IMR-90 (cell line): ENCODE measurements around the gene MS4A4E. TPM values are rescaled to one million over a fixed set of nuclear protein-coding genes. Genes with fewer than 3 reads are reported as not detected.

Experiments
- ATAC-seq: fragments of 200-7000 bp; cut with Tn5 transposase; 2 replicates; pipeline ENCODE4 v1.9.1; 2020; ENCODE audit warnings: low read depth, mild to moderate bottlenecking, moderate library complexity
- BruUV-seq: library from RNA; stranded (reverse); fragments of 400-500 nt; replicated peaks from 2 replicates; lab custom pipeline; 2021; lab: Mats Ljungman, UMichigan
- CTCF ChIA-PET: fragments of 300-600 bp; formaldehyde crosslinking; extraction: SDS; loops from one replicate; lab custom pipeline; 2021; ENCODE audit warnings: antibody characterized with exemption; lab: Yijun Ruan, JAX
- POLR2A ChIA-PET: fragments of 300-600 bp; sonication (Branson Sonifier 250); formaldehyde crosslinking; loops from one replicate; lab custom pipeline; 2022; ENCODE audit warnings: antibody characterized with exemption; ENCODE audit not compliant: unreplicated experiment; lab: Charles Lee
- DNase-seq: peaks from one replicate; pipeline ENCODE4 v3.0.0; 2013
- H2AFZ ChIP-seq: replicated peaks from 2 replicates; pipeline ENCODE3; 2013; ENCODE audit warnings: low read length, mild to moderate bottlenecking; ENCODE audit not compliant: poor library complexity
- H2AK5ac ChIP-seq: 2 replicates; pipeline ENCODE4 v1.6.1; 2013; ENCODE audit warnings: low read depth, low read length, inconsistent platforms
- H2AK9ac ChIP-seq: replicated peaks from 2 replicates; pipeline ENCODE3; 2013; ENCODE audit warnings: mild to moderate bottlenecking, low read depth, low read length, moderate library complexity; ENCODE audit not compliant: poor library complexity
- H2BK120ac ChIP-seq: 2 replicates; pipeline ENCODE4 v1.6.1; 2013; ENCODE audit warnings: low read depth, low read length, inconsistent platforms
- H2BK15ac ChIP-seq: 3 replicates; pipeline ENCODE4 v1.6.1; 2013; ENCODE audit warnings: low read depth, low read length, inconsistent platforms
- H2BK20ac ChIP-seq: 2 replicates; pipeline ENCODE4 v1.6.1; 2013; ENCODE audit warnings: low read depth, mild to moderate bottlenecking, inconsistent platforms, low read length, moderate library complexity
- H2BK5ac ChIP-seq: 2 replicates; pipeline ENCODE4 v1.6.1; 2013; ENCODE audit warnings: mild to moderate bottlenecking, low read depth, low read length, inconsistent platforms; ENCODE audit not compliant: poor library complexity, severe bottlenecking
- H3K14ac ChIP-seq: replicated peaks from 2 replicates; pipeline ENCODE4 v1.6.1; 2013; ENCODE audit warnings: low read depth, low read length, inconsistent platforms
- H3K18ac ChIP-seq: 2 replicates; pipeline ENCODE4 v1.6.1; 2013; ENCODE audit warnings: low read depth, low read length, control low read depth
- H3K23ac ChIP-seq: 2 replicates; pipeline ENCODE4 v1.6.1; 2013; ENCODE audit warnings: low read depth, low read length, inconsistent platforms
- H3K27ac ChIP-seq: 2 replicates; pipeline ENCODE4 v1.5.1; 2013; ENCODE audit warnings: mild to moderate bottlenecking, control low read depth, low read length; ENCODE audit not compliant: insufficient read depth
- H3K27me3 ChIP-seq: 2 replicates; pipeline ENCODE4 v1.6.1; 2013; ENCODE audit warnings: low read length; ENCODE audit not compliant: control insufficient read depth, insufficient read depth
- H3K36me3 ChIP-seq: 2 replicates; pipeline ENCODE4 v1.6.1; 2013; ENCODE audit warnings: low read length, mixed read lengths; ENCODE audit not compliant: control insufficient read depth, insufficient read depth
- H3K4ac ChIP-seq: 2 replicates; pipeline ENCODE4 v1.6.1; 2013; ENCODE audit warnings: low read depth, low read length, inconsistent platforms
- H3K4me1 ChIP-seq: 2 replicates; pipeline ENCODE4 v1.6.1; 2013; ENCODE audit warnings: low read length, mixed read lengths; ENCODE audit not compliant: control insufficient read depth, insufficient read depth
- H3K4me2 ChIP-seq: 2 replicates; pipeline ENCODE4 v1.6.1; 2013; ENCODE audit warnings: low read depth, mild to moderate bottlenecking, control low read depth, low read length, moderate library complexity
- H3K4me3 ChIP-seq: 2 replicates; pipeline ENCODE4 v1.5.1; 2013; ENCODE audit warnings: low read depth, mild to moderate bottlenecking, control low read depth, low read length, moderate library complexity; ENCODE audit not compliant: insufficient read depth
- H3K56ac ChIP-seq: 2 replicates; pipeline ENCODE4 v1.6.1; 2013; ENCODE audit warnings: low read length, inconsistent platforms; ENCODE audit not compliant: insufficient read depth; ENCODE audit errors: extremely low read depth
- H3K79me1 ChIP-seq, 2 experiments: 2 replicates each; pipeline ENCODE4 v1.6.1; 2013; ENCODE audit warnings: low read length in 2 of 2, inconsistent platforms in 1 of 2, low read depth in 1 of 2
- H3K9ac ChIP-seq: 2 replicates; pipeline ENCODE4 v1.6.1; 2013; ENCODE audit warnings: low read depth, low read length, control low read depth
- H3K9me1 ChIP-seq: 2 replicates; pipeline ENCODE4 v1.6.1; 2013; ENCODE audit warnings: low read length, inconsistent platforms; ENCODE audit not compliant: insufficient read depth
- H3K9me3 ChIP-seq: 2 replicates; pipeline ENCODE4 v1.6.1; 2013; ENCODE audit warnings: low read length; ENCODE audit not compliant: control insufficient read depth, insufficient read depth
- H4K20me1 ChIP-seq: 2 replicates; pipeline ENCODE4 v1.6.1; 2013; ENCODE audit warnings: low read length, inconsistent platforms; ENCODE audit not compliant: insufficient read depth
- H4K5ac ChIP-seq: 2 replicates; pipeline ENCODE4 v1.6.1; 2013; ENCODE audit warnings: mild to moderate bottlenecking, low read depth, low read length, control low read depth
- H4K8ac ChIP-seq, 2 experiments: 2 replicates each; pipeline ENCODE4 v1.6.1; 2013; ENCODE audit warnings: low read depth in 2 of 2, low read length in 2 of 2, control low read depth in 1 of 2, inconsistent platforms in 1 of 2
- H4K91ac ChIP-seq: 2 replicates; pipeline ENCODE4 v1.6.1; 2013; ENCODE audit warnings: low read depth, low read length, inconsistent platforms; ENCODE audit not compliant: insufficient read depth
- CHD1 ChIP-seq: IDR thresholded peaks from 2 replicates; pipeline ENCODE4 v1.6.1; 2012; ENCODE audit warnings: low read depth, low read length, improper control_type of control experiment
- ELK1 ChIP-seq: fragments of 150-350 bp; IDR thresholded peaks from 2 replicates; pipeline ENCODE4 v1.6.1; 2016; ENCODE audit warnings: low read depth, mild to moderate bottlenecking, low read length, moderate library complexity, borderline replicate concordance
- MAFK ChIP-seq: IDR thresholded peaks from 2 replicates; pipeline ENCODE4 v1.6.1; 2012; ENCODE audit warnings: low read depth, low read length, improper control_type of control experiment
- POLR2A ChIP-seq: IDR thresholded peaks from 2 replicates; pipeline ENCODE4 v1.6.1; 2012; ENCODE audit warnings: mild to moderate bottlenecking, low read depth, low read length
- RAD21 ChIP-seq: IDR thresholded peaks from 2 replicates; pipeline ENCODE4 v1.6.1; 2012; ENCODE audit warnings: low read length, improper control_type of control experiment
- RCOR1 ChIP-seq: IDR thresholded peaks from 2 replicates; pipeline ENCODE4 v1.6.1; 2012; ENCODE audit warnings: mild to moderate bottlenecking, low read length, improper control_type of control experiment; ENCODE audit not compliant: insufficient replicate concordance
- SMC3 ChIP-seq: fragments of 150-350 bp; IDR thresholded peaks from 2 replicates; pipeline ENCODE4 v1.6.1; 2016; ENCODE audit warnings: low read depth, mild to moderate bottlenecking, antibody characterized with exemption, low read length, moderate library complexity
- whole genome bisulfite sequencing, 2 experiments: methylation state at CpG; one replicate each; pipeline versions ENCODE4 v1.1.5 to v1.1.7; 2013; ENCODE audit warnings: missing lambda C conversion rate in 2 of 2; ENCODE audit not compliant: insufficient read length in 1 of 2; ENCODE audit errors: extremely low coverage in 2 of 2; 5-methylcytosine and 5-hydroxymethylcytosine counted together
- dilution Hi-C: fragments of 300-500 bp; cut with HindIII; formaldehyde crosslinking; loops from one replicate; pipeline ENCODE4 v1.14.3; 2018; ENCODE audit warnings: low sequenced_read_pairs; ENCODE audit not compliant: unreplicated experiment
- in situ Hi-C: fragments of 300-500 bp; cut with MboI; formaldehyde crosslinking; loops from 3 replicates; pipeline ENCODE4 v1.14.3; 2019; ENCODE audit warnings: low sequenced_read_pairs, inconsistent platforms, mixed read lengths
- intact Hi-C: fragments of 100-400 bp; cut with micrococcal nuclease; formaldehyde crosslinking; loops from 2 replicates; pipeline ENCODE4 v1.10.0; 2022
- polyA plus RNA-seq, 3 experiments: library from polyadenylated mRNA; depleted of rRNA; stranded (reverse); fragments of >200 nt; gene quantifications; 2 replicates each; pipeline ENCODE4 v1.2.3, GENCODE V29; 2012; ENCODE audit warnings: low replicate concordance in 1 of 3
- total RNA-seq: library from RNA; depleted of rRNA; stranded (reverse); fragments of >200 nt; gene quantifications from 2 replicates; pipeline ENCODE4 v1.2.3, GENCODE V29; 2012

The MS4A4E gene
- total and polyA plus RNA-seq, 2 of the 4 experiments (the other 2 are of a cell fraction), result not detected

DNA sequence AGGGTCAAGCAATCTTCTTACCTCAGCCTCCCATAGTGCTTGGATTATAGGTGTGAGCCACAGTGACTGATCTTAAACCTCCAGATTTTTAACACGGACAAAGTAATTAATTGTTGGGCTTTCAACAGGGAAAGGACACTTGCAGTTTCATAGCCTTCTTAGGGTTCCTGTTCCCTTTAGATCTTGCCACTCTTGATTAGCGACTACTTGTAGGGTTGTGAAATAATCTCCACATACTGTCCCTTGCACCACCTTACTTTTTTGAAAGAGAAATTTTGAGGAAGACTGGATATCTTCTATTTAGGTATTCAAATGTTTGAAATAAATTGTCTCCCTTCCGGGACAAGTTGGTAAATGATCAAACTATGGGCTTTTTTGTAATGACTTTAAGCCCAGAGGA is 7.6 kb downstream of the MS4A4E start:
- ATAC-seq, result no peak
- H2BK20ac ChIP-seq, result no peak overlapping the region
- TF ChIP-seq MAFK (no peak), CHD1 (no peak), RAD21 (no peak), SMC3 (no peak), ELK1 (no peak), RCOR1 (no peak), POLR2A (no peak)
- H3K79me1 ChIP-seq, result no peaks in the 10 kb centered on the region
- H3K18ac ChIP-seq, result no peak overlapping the region
- H3K27me3 ChIP-seq, result no peaks in the 10 kb centered on the region
- no peak overlapping the region for H3K4ac ChIP-seq
- no peak overlapping the region for H3K4me2 ChIP-seq
- intact Hi-C loops (no loop called here), in situ Hi-C loops (no loop called here), dilution Hi-C loops (no loop called here)
- no peak overlapping the region for H2BK120ac ChIP-seq
- CTCF ChIA-PET, result no interaction called here
- no peak overlapping the region for H3K27ac ChIP-seq
- no peak overlapping the region for H4K8ac ChIP-seq
- H3K36me3 ChIP-seq, result no peaks in the 10 kb centered on the region
- no peak overlapping the region for H3K4me3 ChIP-seq
- no peak overlapping the region for H3K14ac ChIP-seq
- H3K9ac ChIP-seq, result no peak overlapping the region
- no peak overlapping the region for H2BK15ac ChIP-seq
- no CpG with 5 or more reads among the region's 3 CpGs for WGBS, 2 experiments
- H2AK5ac ChIP-seq, result no peak overlapping the region
- H2BK5ac ChIP-seq, result no peak overlapping the region
- no peaks in the 10 kb centered on the region for H3K4me1 ChIP-seq
- no peak for DNase-seq
- no peaks in the 10 kb centered on the region for H3K9me1 ChIP-seq
- H2AFZ ChIP-seq, result no peak overlapping the region
- H4K20me1 ChIP-seq, result no peaks in the 10 kb centered on the region
- no peak overlapping the region for H2AK9ac ChIP-seq
- H3K23ac ChIP-seq, result no peak overlapping the region
- no peak overlapping the region for H4K91ac ChIP-seq
- H4K5ac ChIP-seq, result no peak overlapping the region
- BruUV-seq, result no TSS peak
- H3K9me3 ChIP-seq, result peaks cover 8% of the 10 kb centered on the region
- no peak overlapping the region for H3K56ac ChIP-seq
- POLR2A ChIA-PET, result no interaction called here
